Astrocyte (in vitro differentiated cells and primary cell): ENCODE data around the gene CLIP3. TPM values are rescaled to one million over a fixed set of nuclear protein-coding genes. Genes with fewer than 3 reads are reported as not detected.

Experiments used
- DNase-seq: peaks from one replicate; pipeline ENCODE4 v3.0.0-alpha.2; 2010; ENCODE audit warnings: low read depth
- FAIRE-seq: peaks from 2 replicates; lab custom pipeline; 2011; peaks lifted over from hg19 to GRCh38; lab: Jason Lieb, UNC
- H2AFZ ChIP-seq: 2 replicates; pipeline ENCODE4 v1.6.0; 2012; ENCODE audit warnings: low read depth, low read length, inconsistent platforms
- H3K27ac ChIP-seq: 2 replicates; pipeline ENCODE4 v1.5.1; 2011; ENCODE audit warnings: low read depth, low read length, inconsistent platforms
- H3K27me3 ChIP-seq: 2 replicates; pipeline ENCODE4 v1.6.0; 2011; ENCODE audit warnings: low read length, inconsistent platforms; ENCODE audit not compliant: insufficient read depth
- H3K36me3 ChIP-seq: 2 replicates; pipeline ENCODE4 v1.5.1; 2011; ENCODE audit warnings: low read length, inconsistent platforms; ENCODE audit not compliant: insufficient read depth
- H3K4me1 ChIP-seq: 2 replicates; pipeline ENCODE4 v1.5.1; 2011; ENCODE audit warnings: low read length, inconsistent platforms; ENCODE audit not compliant: insufficient read depth
- H3K4me2 ChIP-seq: 2 replicates; pipeline ENCODE4 v1.6.0; 2012; ENCODE audit warnings: low read length, inconsistent platforms
- H3K4me3 ChIP-seq: 2 replicates; pipeline ENCODE4 v1.5.1; 2011; ENCODE audit warnings: low read depth, mild to moderate bottlenecking, low read length, inconsistent platforms; ENCODE audit not compliant: insufficient read depth
- H3K79me2 ChIP-seq: 2 replicates; pipeline ENCODE4 v1.6.0; 2012; ENCODE audit warnings: mild to moderate bottlenecking, low read length, inconsistent platforms; ENCODE audit not compliant: insufficient read depth
- H3K9ac ChIP-seq: 2 replicates; pipeline ENCODE4 v1.6.0; 2012; ENCODE audit warnings: mild to moderate bottlenecking, low read length, inconsistent platforms
- H3K9me3 ChIP-seq: 2 replicates; pipeline ENCODE4 v1.5.1; 2012; ENCODE audit warnings: low read depth, mild to moderate bottlenecking, low read length, inconsistent platforms; ENCODE audit not compliant: insufficient read depth
- H4K20me1 ChIP-seq: 2 replicates; pipeline ENCODE4 v1.6.0; 2012; ENCODE audit warnings: low read length, inconsistent platforms; ENCODE audit not compliant: insufficient read depth
- H3K27ac Mint-ChIP-seq: one replicate; pipeline ENCODE4 v1.8.0; 2021; ENCODE audit warnings: mild to moderate bottlenecking, mixed read lengths; ENCODE audit not compliant: unreplicated experiment
- H3K27me3 Mint-ChIP-seq: one replicate; pipeline ENCODE4 v1.8.0; 2021; ENCODE audit warnings: low read depth, mixed read lengths; ENCODE audit not compliant: unreplicated experiment
- H3K36me3 Mint-ChIP-seq: one replicate; pipeline ENCODE4 v1.8.0; 2021; ENCODE audit warnings: low read depth, mixed read lengths; ENCODE audit not compliant: unreplicated experiment
- H3K4me1 Mint-ChIP-seq: one replicate; pipeline ENCODE4 v1.8.0; 2021; ENCODE audit warnings: low read depth, mixed read lengths; ENCODE audit not compliant: unreplicated experiment
- H3K4me3 Mint-ChIP-seq: one replicate; pipeline ENCODE4 v1.8.0; 2021; ENCODE audit warnings: mild to moderate bottlenecking, moderate library complexity, mixed read lengths; ENCODE audit not compliant: unreplicated experiment
- H3K9me3 Mint-ChIP-seq: one replicate; pipeline ENCODE4 v1.8.0; 2021; ENCODE audit warnings: mild to moderate bottlenecking, mixed read lengths; ENCODE audit not compliant: unreplicated experiment
- CTCF ChIP-seq: IDR thresholded peaks from 2 replicates; pipeline ENCODE4 v1.5.1; 2011; ENCODE audit warnings: low read depth, mild to moderate bottlenecking, inconsistent platforms, low read length, moderate library complexity; ENCODE audit not compliant: insufficient read depth
- EZH2 ChIP-seq: IDR thresholded peaks from 2 replicates; pipeline ENCODE4 v1.6.1; 2012; ENCODE audit warnings: mild to moderate bottlenecking, low read length, inconsistent platforms; ENCODE audit not compliant: insufficient read depth
- total RNA-seq: library from RNA; stranded (reverse); gene quantifications from 2 replicates; pipeline ENCODE4 v1.2.1, GENCODE V29; 2021

Gene CLIP3
- total RNA-seq, 1 donor from 2014 or later: 57.4 TPM

DNA sequence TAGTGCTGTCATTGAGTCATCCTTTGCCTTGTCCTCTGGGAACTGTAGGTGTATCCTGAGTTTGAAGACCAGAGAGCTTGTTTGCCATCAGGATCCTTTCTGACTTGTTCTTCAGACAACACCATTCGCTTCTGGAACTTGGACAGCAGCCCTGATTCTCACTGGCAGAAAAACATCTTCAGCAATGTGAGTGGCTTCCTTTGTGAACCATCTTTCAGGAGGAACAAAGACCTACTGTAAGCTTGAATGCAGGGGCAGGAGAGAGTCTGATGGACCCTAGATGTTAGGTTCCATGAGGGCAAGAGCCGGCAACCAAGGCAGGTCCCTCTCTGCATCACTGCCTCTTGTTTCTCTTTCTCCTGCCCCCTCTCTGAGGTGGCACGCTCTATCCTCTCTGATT, 48.7 kb upstream of the CLIP3 start:
- H3K4me1 Mint-ChIP-seq: no peaks in the 10 kb centered on the region
- H3K27me3 ChIP-seq: no peaks in the 10 kb centered on the region
- no peak overlapping the region for H2AFZ ChIP-seq
- TF ChIP-seq CTCF: no peak
- no peak for TF ChIP-seq EZH2
- no peak overlapping the region for H3K4me2 ChIP-seq
- FAIRE-seq: no peak
- no peaks in the 10 kb centered on the region for H3K79me2 ChIP-seq
- no peaks in the 10 kb centered on the region for H3K9me3 Mint-ChIP-seq
- H3K4me1 ChIP-seq: no peaks in the 10 kb centered on the region
- no peak overlapping the region for H3K4me3 Mint-ChIP-seq
- no peak overlapping the region for H3K27ac Mint-ChIP-seq
- no peaks in the 10 kb centered on the region for H4K20me1 ChIP-seq
- H3K9me3 ChIP-seq: no peaks in the 10 kb centered on the region
- no peak for DNase-seq
- no peak overlapping the region for H3K27ac ChIP-seq
- no peak overlapping the region for H3K9ac ChIP-seq
- H3K27me3 Mint-ChIP-seq: peaks cover 5% of the 10 kb centered on the region
- H3K36me3 Mint-ChIP-seq: peaks cover 7% of the 10 kb centered on the region
- peaks cover 2% of the 10 kb centered on the region for H3K36me3 ChIP-seq
- no peak overlapping the region for H3K4me3 ChIP-seq

- no peak overlapping the region for H3K9ac ChIP-seq
- Mint-ChIP-seq H3K4me1 (no peaks in the 10 kb centered on the region), H3K36me3 (peaks cover 7% of the 10 kb centered on the region), H3K9me3 (no peaks in the 10 kb centered on the region), H3K4me3 (no peak overlapping the region), H3K27ac (peak overlapping the region; percentile 81), H3K27me3 (peaks cover 5% of the 10 kb centered on the region)
- FAIRE-seq: no peak
- peaks cover 4% of the 10 kb centered on the region for H3K36me3 ChIP-seq
- H3K4me1 ChIP-seq: no peaks in the 10 kb centered on the region
- H3K27ac ChIP-seq: no peak overlapping the region
- no peak overlapping the region for H3K4me2 ChIP-seq
- no peaks in the 10 kb centered on the region for H4K20me1 ChIP-seq
- no peak for TF ChIP-seq CTCF
- TF ChIP-seq EZH2: no peak
- H3K27me3 ChIP-seq: no peaks in the 10 kb centered on the region
- no peak overlapping the region for H2AFZ ChIP-seq
- no peak for DNase-seq
- H3K4me3 ChIP-seq: no peak overlapping the region
- no peaks in the 10 kb centered on the region for H3K9me3 ChIP-seq
- H3K79me2 ChIP-seq: no peaks in the 10 kb centered on the region
Observed at GRCh38 chr19:36079389-36079945, 46.8 kb upstream of the CLIP3 start.

DNA sequence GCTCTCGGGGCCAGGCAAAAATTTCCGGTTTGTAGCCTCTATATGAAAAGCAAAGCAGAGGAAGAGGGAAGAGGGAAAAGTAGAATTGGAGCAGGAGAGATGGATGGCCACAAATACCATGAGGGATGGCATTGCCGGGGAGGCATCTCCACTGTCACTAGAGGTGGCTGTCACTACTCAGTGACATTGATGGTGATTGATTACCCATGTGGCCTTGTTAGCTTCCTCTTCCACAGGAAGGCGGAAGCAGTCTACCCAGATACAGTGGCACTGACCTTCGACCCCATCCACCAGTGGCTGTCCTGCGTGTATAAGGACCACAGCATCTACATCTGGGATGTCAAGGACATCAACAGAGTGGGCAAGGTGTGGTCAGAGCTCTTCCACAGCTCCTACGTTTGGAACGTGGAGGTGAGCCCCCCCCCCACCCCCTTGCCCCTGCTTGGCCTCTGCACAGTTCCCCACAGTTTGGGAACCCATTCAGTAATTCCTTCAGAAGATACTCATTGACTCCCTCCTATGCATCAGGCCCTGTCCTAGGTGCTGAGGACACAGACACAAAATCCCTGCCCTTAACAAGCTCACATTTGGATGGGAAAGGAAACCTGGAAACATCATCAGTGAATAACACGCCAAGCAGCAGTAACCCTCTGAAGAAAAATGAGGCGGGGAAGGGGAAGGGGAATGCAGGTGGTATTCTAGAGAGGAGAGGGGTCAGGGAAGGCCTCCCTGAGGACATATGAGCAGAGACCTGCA, 40.6 kb upstream of the CLIP3 start:
- H3K36me3 ChIP-seq: peaks cover 2% of the 10 kb centered on the region
- H3K9ac ChIP-seq: no peak overlapping the region
- no peak for DNase-seq
- H3K9me3 Mint-ChIP-seq: no peaks in the 10 kb centered on the region
- no peak for FAIRE-seq
- H3K27me3 Mint-ChIP-seq: peaks cover 5% of the 10 kb centered on the region
- no peaks in the 10 kb centered on the region for H3K27me3 ChIP-seq
- H3K4me3 ChIP-seq: no peak overlapping the region
- peaks cover 10% of the 10 kb centered on the region for H3K36me3 Mint-ChIP-seq
- no peaks in the 10 kb centered on the region for H3K79me2 ChIP-seq
- peaks cover 33% of the 10 kb centered on the region for H4K20me1 ChIP-seq
- no peak overlapping the region for H3K27ac Mint-ChIP-seq
- H3K4me1 ChIP-seq: peaks cover 9% of the 10 kb centered on the region
- no peak overlapping the region for H3K27ac ChIP-seq
- no peak for TF ChIP-seq EZH2
- TF ChIP-seq CTCF: no peak
- H3K4me3 Mint-ChIP-seq: no peak overlapping the region
- no peaks in the 10 kb centered on the region for H3K4me1 Mint-ChIP-seq
- H2AFZ ChIP-seq: no peak overlapping the region
- no peak overlapping the region for H3K4me2 ChIP-seq
- no peaks in the 10 kb centered on the region for H3K9me3 ChIP-seq
